B cell (primary cell): Measurements from ENCODE around the gene VCL. TPM values are rescaled to one million over a fixed set of nuclear protein-coding genes. Genes with fewer than 3 reads are reported as not detected.
"Not testable (repeated sequence)": the region's sequence is repeated elsewhere in the genome, so short reads cannot be mapped to it uniquely, and the experiment has no call there.

Experiments
- ATAC-seq: fragments of 200-7000 bp; cut with Tn5 transposase; one replicate; pipeline ENCODE4 v1.10.0; 2021; ENCODE audit warnings: low read depth, mild to moderate bottlenecking, moderate number of reproducible peaks, moderate library complexity
- CTCF ChIA-PET: fragments of 350-600 bp; sonication (Branson Sonifier 250); formaldehyde crosslinking; loops from one replicate; lab custom pipeline; 2021; ENCODE audit warnings: antibody characterized with exemption, inconsistent platforms; lab: Charles Lee
- POLR2A ChIA-PET: fragments of 350-600 bp; sonication (Branson Sonifier 250); formaldehyde crosslinking; loops from one replicate; lab custom pipeline; 2021; ENCODE audit warnings: antibody characterized with exemption; lab: Charles Lee
- DNase-seq: peaks from one replicate; pipeline ENCODE4 v3.0.0; 2013
- H2AFZ ChIP-seq: 2 replicates; pipeline ENCODE4 v1.6.1; 2012; ENCODE audit warnings: mild to moderate bottlenecking, low read depth, low read length; ENCODE audit not compliant: insufficient read depth, poor library complexity, severe bottlenecking
- H3K27ac ChIP-seq, 2 donors: 1 replicate in 1 of 2; 2 replicates in 1 of 2; pipeline ENCODE4 v1.5.1; 2012 to 2013; ENCODE audit warnings: low read length in 2 of 2, mild to moderate bottlenecking in 2 of 2, moderate library complexity in 1 of 2
- H3K27me3 ChIP-seq, 4 experiments: fragments of 200-600 bp in 1 of 4; sonication (generic) in 1 of 4; replicated peaks in 1 of 4; 1 replicate in 2 of 4; 2 replicates in 2 of 4; pipeline versions ENCODE4 v1.6.1 to v1.7.0; 2013 to 2016; ENCODE audit warnings: low read length in 3 of 4, mild to moderate bottlenecking in 2 of 4, mixed read lengths in 1 of 4, moderate library complexity in 1 of 4; ENCODE audit not compliant: insufficient read depth in 4 of 4, control insufficient read depth in 3 of 4; ENCODE audit errors: control extremely low read depth in 1 of 4
- H3K36me3 ChIP-seq, 2 experiments: replicated peaks in 1 of 2; 1 replicate in 1 of 2; 2 replicates in 1 of 2; pipeline versions ENCODE4 v1.6.1 to v1.7.1; 2013; ENCODE audit warnings: low read length in 1 of 2; ENCODE audit not compliant: insufficient read depth in 2 of 2, control insufficient read depth in 1 of 2; ENCODE audit errors: control extremely low read depth in 1 of 2, extremely low read depth in 1 of 2
- H3K4me1 ChIP-seq, 2 donors: fragments of 200-600 bp in 1 of 2; sonication (generic) in 1 of 2; 1 replicate in 1 of 2; 2 replicates in 1 of 2; pipeline versions ENCODE4 v1.5.1 to v1.6.1; 2013 to 2017; ENCODE audit warnings: low read length in 2 of 2; ENCODE audit not compliant: control insufficient read depth in 2 of 2, insufficient read depth in 2 of 2
- H3K4me2 ChIP-seq: replicated peaks from 2 replicates; pipeline ENCODE3; 2012; ENCODE audit warnings: mild to moderate bottlenecking, low read depth, low read length; ENCODE audit not compliant: poor library complexity, severe bottlenecking
- H3K4me3 ChIP-seq, 5 experiments: fragments of 200-600 bp in 1 of 5; sonication (generic) in 1 of 5; 1 replicate in 3 of 5; 2 replicates in 2 of 5; pipeline versions ENCODE4 v1.5.1 to v1.7.0; 2011 to 2016; ENCODE audit warnings: low read length in 4 of 5, mild to moderate bottlenecking in 4 of 5, low read depth in 2 of 5, control low read depth in 1 of 5, moderate library complexity in 1 of 5; ENCODE audit not compliant: insufficient read depth in 1 of 5; ENCODE audit errors: control extremely low read depth in 1 of 5, extremely low read depth in 1 of 5
- H3K79me2 ChIP-seq: fragments of 200-600 bp; sonication (generic); one replicate; pipeline ENCODE4 v1.6.0; 2016; ENCODE audit warnings: low read length; ENCODE audit not compliant: control insufficient read depth, insufficient read depth
- H3K9ac ChIP-seq: fragments of 200-600 bp; sonication (generic); 2 replicates; pipeline ENCODE4 v1.6.1; 2017; ENCODE audit warnings: mild to moderate bottlenecking, low read length, moderate library complexity
- H3K9me3 ChIP-seq, 3 donors: one replicate each; pipeline versions ENCODE4 v1.6.1 to v1.7.1; 2013; ENCODE audit warnings: low read length in 2 of 3; ENCODE audit not compliant: control insufficient read depth in 2 of 3, insufficient read depth in 1 of 3; ENCODE audit errors: control extremely low read depth in 1 of 3
- H4K20me1 ChIP-seq: 2 replicates; pipeline ENCODE4 v1.6.0; 2012; ENCODE audit warnings: mild to moderate bottlenecking, low read length; ENCODE audit not compliant: insufficient read depth, control insufficient read depth, poor library complexity, severe bottlenecking
- H3K27ac Mint-ChIP-seq: one replicate; pipeline ENCODE4 v1.8.0; 2021; ENCODE audit warnings: mixed read lengths
- H3K27me3 Mint-ChIP-seq: one replicate; pipeline ENCODE4 v1.8.0; 2021; ENCODE audit warnings: mixed read lengths
- H3K4me1 Mint-ChIP-seq: one replicate; pipeline ENCODE4 v1.8.0; 2021; ENCODE audit warnings: mixed read lengths
- H3K4me3 Mint-ChIP-seq: one replicate; pipeline ENCODE4 v1.8.0; 2021; ENCODE audit warnings: mixed read lengths
- H3K9me3 Mint-ChIP-seq: one replicate; pipeline ENCODE4 v1.8.0; 2022; ENCODE audit warnings: mixed read lengths; ENCODE audit not compliant: insufficient read depth
- CTCF ChIP-seq: fragments of 200-600 bp; IDR thresholded peaks from one replicate; pipeline ENCODE4 v1.8.0; 2022; ENCODE audit warnings: antibody characterized with exemption, mild to moderate bottlenecking
- EZH2 ChIP-seq: IDR thresholded peaks from 2 replicates; pipeline ENCODE4 v1.6.1; 2012; ENCODE audit warnings: borderline replicate concordance, low read depth, mild to moderate bottlenecking, moderate library complexity, low read length; ENCODE audit not compliant: insufficient read depth, poor library complexity, severe bottlenecking
- WGBS: methylation state at CpG from one replicate; pipeline ENCODE4 v1.1.5; 2013; ENCODE audit warnings: missing lambda C conversion rate; ENCODE audit not compliant: insufficient coverage; 5-methylcytosine and 5-hydroxymethylcytosine counted together
- intact Hi-C: fragments of 100-400 bp; cut with micrococcal nuclease; formaldehyde crosslinking; loops from one replicate; pipeline ENCODE4 v1.10.0; 2022
- polyA plus RNA-seq: library from polyadenylated mRNA; depleted of rRNA; stranded (reverse); fragments of >200 nt; gene quantifications from 2 replicates; pipeline ENCODE4 v1.2.3, GENCODE V29; 2012
- total RNA-seq, 2 donors: library from RNA; stranded (reverse); fragments of 120-200 nt in 1 of 2; gene quantifications; 1 replicate in 1 of 2; 2 replicates in 1 of 2; pipeline versions ENCODE4 v1.2.3 to v1.2.4, GENCODE V29; 2013 to 2022

The VCL gene
- total and polyA plus RNA-seq, 2 donors (not counting 1 experiment from before 2014, with no cell fraction given) = 13.1 to 29.8 TPM

GRCh38 chr10:74000244-74000643 lies 2.3 kb downstream of the VCL start:
- H3K9me3 ChIP-seq, H3K9ac ChIP-seq, H3K4me3 ChIP-seq, DNase-seq, intact Hi-C loops, H3K27ac Mint-ChIP-seq, H2AFZ ChIP-seq, H3K9me3 Mint-ChIP-seq, ATAC-seq, H3K4me2 ChIP-seq, H4K20me1 ChIP-seq, H3K36me3 ChIP-seq, H3K27me3 ChIP-seq, H3K27me3 Mint-ChIP-seq, H3K27ac ChIP-seq: not testable (repeated sequence)
- WGBS = 100% methylated on average over 7 of the region's 11 CpGs
- POLR2A ChIA-PET = interaction anchor here (0.6 kb wide), 1 partner anchor 12 kb away, joined by 7 read pairs; no protein-coding TSS in a partner anchor
- CTCF ChIA-PET = interaction anchor here (0.6 to 2.4 kb wide), 8 partner anchors 9 to 114 kb away, joined by 3 to 16 read pairs (median 4); no protein-coding TSS in a partner anchor
- Histone ChIP-seq H3K4me1 (peaks cover 13 to 16% of the 10 kb centered on the region in 2 donors), H3K79me2 (peaks cover 31% of the 10 kb centered on the region)
- Mint-ChIP-seq H3K4me1 (peaks cover 40% of the 10 kb centered on the region), H3K4me3 (peak overlapping the region; percentile 14)

GRCh38 chr10:74000892-74001669 lies 3.2 kb downstream of the VCL start:
- TF ChIP-seq CTCF (no peak), EZH2 (no peak)
- ChIA-PET CTCF (interaction anchor here (0.6 to 2.4 kb wide), 6 partner anchors 9 to 61 kb away, joined by 3 to 16 read pairs (median 4); no protein-coding TSS in a partner anchor), POLR2A (no interaction called here)
- no peak overlapping the region for H3K4me3 Mint-ChIP-seq
- DNase-seq = no peak
- no peaks in the 10 kb centered on the region for H3K27me3 Mint-ChIP-seq
- peaks cover 38% of the 10 kb centered on the region for H3K4me1 Mint-ChIP-seq
- Histone ChIP-seq H3K27me3 (no peaks in the 10 kb centered on the region), H3K27ac (no peak overlapping the region), H3K4me1 (peaks cover 13 to 16% of the 10 kb centered on the region in 2 donors), H2AFZ (no peak overlapping the region), H4K20me1 (peaks cover 6% of the 10 kb centered on the region), H3K9ac (no peak overlapping the region), H3K9me3 (no peaks in the 10 kb centered on the region), H3K4me2 (no peak overlapping the region), H3K4me3 (no peak overlapping the region), H3K36me3 (no peaks in the 10 kb centered on the region), H3K79me2 (peaks cover 31% of the 10 kb centered on the region)
- no peaks in the 10 kb centered on the region for H3K9me3 Mint-ChIP-seq
- no peak for ATAC-seq
- intact Hi-C loops = no loop called here
- no peak overlapping the region for H3K27ac Mint-ChIP-seq
- 100% methylated on average over 6 of the region's 7 CpGs for WGBS
